SK-N-SH (cell line): ENCODE results near the gene MEX3A. TPM values are rescaled to one million over a fixed set of nuclear protein-coding genes. Genes with fewer than 3 reads are reported as not detected.
A peak's percentile ranks its signal among the peaks of the same experiment; 100 is the strongest.

Source experiments
- CTCF ChIA-PET: fragments of 300-600, 350-600 bp; formaldehyde crosslinking; extraction: SDS; loops from one replicate; lab custom pipeline; 2021; lab: Yijun Ruan, JAX
- POLR2A ChIA-PET: fragments of 350-600 bp; sonication (Branson Sonifier 250); formaldehyde crosslinking; extraction: SDS; loops from one replicate; lab custom pipeline; 2020; ENCODE audit warnings: antibody characterized with exemption, inconsistent platforms; lab: Yijun Ruan, JAX
- DNase-seq: peaks from one replicate; pipeline ENCODE4 v3.0.0; 2012
- H2AFZ ChIP-seq: fragments of 200-600 bp; sonication (generic); 2 replicates; pipeline ENCODE4 v1.8.1; 2016; ENCODE audit warnings: antibody characterized with exemption, mild to moderate bottlenecking, low read depth
- H3F3A ChIP-seq: fragments of 200-600 bp; sonication (generic); replicated peaks from 2 replicates; pipeline ENCODE3; 2016; ENCODE audit warnings: antibody characterized with exemption, mild to moderate bottlenecking; ENCODE audit not compliant: insufficient read depth
- H3K27ac ChIP-seq, 2 experiments: fragments of 200-500 bp in 1 of 2; fragments of 200-600 bp in 1 of 2; sonication (Bioruptor generic) in 1 of 2; sonication (generic), shearing (Covaris generic) in 1 of 2; 2 replicates each; pipeline versions ENCODE4 v1.5.1 to v1.6.1; 2014 to 2016; ENCODE audit warnings: low read depth in 2 of 2, inconsistent platforms in 1 of 2, low read length in 1 of 2, mild to moderate bottlenecking in 1 of 2, mixed read lengths in 1 of 2
- H3K27me3 ChIP-seq: fragments of 200-600 bp; sonication (generic), shearing (Covaris generic); 2 replicates; pipeline ENCODE4 v1.6.1; 2016; ENCODE audit warnings: mixed run types; ENCODE audit not compliant: insufficient read depth
- H3K36me3 ChIP-seq, 2 experiments: fragments of 200-500 bp in 1 of 2; fragments of 200-600 bp in 1 of 2; sonication (Bioruptor generic) in 1 of 2; sonication (generic) in 1 of 2; replicated peaks in 1 of 2; 2 replicates each; pipeline versions ENCODE3 to v1.5.1; 2014 to 2016; ENCODE audit warnings: low read length in 1 of 2, mild to moderate bottlenecking in 1 of 2; ENCODE audit not compliant: insufficient read depth in 2 of 2, control insufficient read depth in 1 of 2
- H3K4me1 ChIP-seq, 2 experiments: fragments of 200-500 bp in 1 of 2; fragments of 200-600 bp in 1 of 2; sonication (Bioruptor generic) in 1 of 2; sonication (generic), shearing (Covaris generic) in 1 of 2; 2 replicates each; pipeline versions ENCODE4 v1.5.1 to v1.6.1; 2014 to 2016; ENCODE audit warnings: low read depth in 1 of 2, low read length in 1 of 2, mixed run types in 1 of 2; ENCODE audit not compliant: insufficient read depth in 2 of 2, control insufficient read depth in 1 of 2
- H3K4me2 ChIP-seq: fragments of 200-600 bp; sonication (generic), shearing (Covaris generic); 2 replicates; pipeline ENCODE4 v1.6.1; 2017; ENCODE audit warnings: mixed run types
- H3K4me3 ChIP-seq, 2 experiments: fragments of 200-500 bp in 1 of 2; fragments of 200-600 bp in 1 of 2; sonication (Bioruptor generic) in 1 of 2; sonication (generic), shearing (Covaris generic) in 1 of 2; 2 replicates each; pipeline versions ENCODE4 v1.5.1 to v1.8.1; 2014 to 2016; ENCODE audit warnings: low read depth in 2 of 2, inconsistent platforms in 1 of 2, low read length in 1 of 2, mild to moderate bottlenecking in 1 of 2, mixed read lengths in 1 of 2, moderate library complexity in 1 of 2
- H3K79me2 ChIP-seq: fragments of 200-600 bp; sonication (generic); 2 replicates; pipeline ENCODE4 v1.8.1; 2017; ENCODE audit warnings: mild to moderate bottlenecking; ENCODE audit not compliant: insufficient read depth
- H3K9ac ChIP-seq: fragments of 200-600 bp; sonication (generic); 2 replicates; pipeline ENCODE4 v1.6.1; 2017; ENCODE audit warnings: mixed run types
- H3K9me2 ChIP-seq: fragments of 200-600 bp; sonication (generic); 2 replicates; pipeline ENCODE4 v1.6.1; 2017; ENCODE audit warnings: mixed run types
- H3K9me3 ChIP-seq: fragments of 200-600 bp; sonication (generic); 2 replicates; pipeline ENCODE4 v1.6.1; 2017; ENCODE audit warnings: mixed run types, mild to moderate bottlenecking, moderate library complexity
- H4K20me1 ChIP-seq: fragments of 200-600 bp; sonication (generic); 2 replicates; pipeline ENCODE4 v1.6.1; 2017; ENCODE audit warnings: mild to moderate bottlenecking, mixed run types; ENCODE audit not compliant: insufficient read depth
- CHD2 ChIP-seq: fragments of 150-350 bp; IDR thresholded peaks from 2 replicates; pipeline ENCODE4 v1.6.1; 2018; ENCODE audit warnings: low read length; ENCODE audit not compliant: partially characterized antibody
- FOSL2 ChIP-seq: IDR thresholded peaks from 2 replicates; pipeline ENCODE4 v1.4.0; 2012; ENCODE audit warnings: low read depth, mild to moderate bottlenecking, moderate library complexity, borderline replicate concordance
- GATA2 ChIP-seq: sonication (generic); formaldehyde crosslinking; IDR thresholded peaks from 2 replicates; pipeline ENCODE4 v1.5.0; 2020; ENCODE audit warnings: mild to moderate bottlenecking, missing genetic modification reagents
- MXI1 ChIP-seq: IDR thresholded peaks from 2 replicates; pipeline ENCODE4 v1.6.1; 2012; ENCODE audit warnings: mild to moderate bottlenecking, low read depth, low read length, improper control_type of control experiment
- NFIC ChIP-seq: IDR thresholded peaks from 2 replicates; pipeline ENCODE4 v1.4.0; 2012; ENCODE audit warnings: borderline replicate concordance
- POLR2AphosphoS5 ChIP-seq: IDR thresholded peaks from 2 replicates; pipeline ENCODE4 v1.6.1; 2012; ENCODE audit warnings: low read depth, low read length
- RAD21 ChIP-seq: IDR thresholded peaks from 2 replicates; pipeline ENCODE4 v1.6.1; 2012; ENCODE audit warnings: mild to moderate bottlenecking, low read length
- REST ChIP-seq: IDR thresholded peaks from 2 replicates; pipeline ENCODE4 v1.6.1; 2012; ENCODE audit warnings: mild to moderate bottlenecking, low read depth, low read length, moderate library complexity
- RFX5 ChIP-seq: IDR thresholded peaks from 2 replicates; pipeline ENCODE4 v1.6.1; 2012; ENCODE audit warnings: mild to moderate bottlenecking, improper control_type of control experiment, low read length
- RXRA ChIP-seq: IDR thresholded peaks from 2 replicates; pipeline ENCODE4 v1.4.0; 2012; ENCODE audit warnings: low read depth, mild to moderate bottlenecking, borderline replicate concordance
- SIN3A ChIP-seq: IDR thresholded peaks from 2 replicates; pipeline ENCODE4 v1.6.1; 2012; ENCODE audit warnings: low read depth, mild to moderate bottlenecking, low read length, moderate library complexity, borderline replicate concordance
- USF2 ChIP-seq: fragments of 150-350 bp; IDR thresholded peaks from 2 replicates; pipeline ENCODE4 v1.6.1; 2017; ENCODE audit warnings: antibody characterized with exemption, low read length, low read depth, borderline replicate concordance
- WGBS: methylation state at CpG from one replicate; pipeline ENCODE4 v1.1.6; 2017; ENCODE audit warnings: low lambda C conversion rate; 5-methylcytosine and 5-hydroxymethylcytosine counted together
- polyA plus RNA-seq, 3 experiments: library from polyadenylated mRNA; depleted of rRNA; stranded (reverse); fragments of >200 nt; gene quantifications; 2 replicates each; pipeline ENCODE4 v1.2.3, GENCODE V29; 2012
- TF ChIP-seq, protein P1 (sequence below): fragments of 150-350 bp; IDR thresholded peaks from 2 replicates; pipeline ENCODE4 v1.6.1; 2016; ENCODE audit warnings: mild to moderate bottlenecking, low read depth, low read length
- TF ChIP-seq, protein P2 (sequence below): fragments of 200-600 bp; sonication (generic); IDR thresholded peaks from 2 replicates; pipeline ENCODE4 v1.6.1; 2017; ENCODE audit warnings: antibody characterized with exemption, mild to moderate bottlenecking, moderate library complexity
- TF ChIP-seq, protein P3 (sequence below): IDR thresholded peaks from 2 replicates; pipeline ENCODE4 v1.4.0; 2012; ENCODE audit warnings: low read depth
- TF ChIP-seq, protein P4 (sequence below): IDR thresholded peaks from 2 replicates; pipeline ENCODE4 v1.4.0; 2012; ENCODE audit warnings: low read depth, borderline replicate concordance

Gene MEX3A, protein sequence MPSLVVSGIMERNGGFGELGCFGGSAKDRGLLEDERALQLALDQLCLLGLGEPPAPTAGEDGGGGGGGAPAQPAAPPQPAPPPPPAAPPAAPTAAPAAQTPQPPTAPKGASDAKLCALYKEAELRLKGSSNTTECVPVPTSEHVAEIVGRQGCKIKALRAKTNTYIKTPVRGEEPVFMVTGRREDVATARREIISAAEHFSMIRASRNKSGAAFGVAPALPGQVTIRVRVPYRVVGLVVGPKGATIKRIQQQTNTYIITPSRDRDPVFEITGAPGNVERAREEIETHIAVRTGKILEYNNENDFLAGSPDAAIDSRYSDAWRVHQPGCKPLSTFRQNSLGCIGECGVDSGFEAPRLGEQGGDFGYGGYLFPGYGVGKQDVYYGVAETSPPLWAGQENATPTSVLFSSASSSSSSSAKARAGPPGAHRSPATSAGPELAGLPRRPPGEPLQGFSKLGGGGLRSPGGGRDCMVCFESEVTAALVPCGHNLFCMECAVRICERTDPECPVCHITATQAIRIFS
- 15.1 and 16.2 TPM in 2 replicates for polyA plus RNA-seq (2012; rRNA removed)
- 8.7 and 14.2 TPM in 2 replicates for polyA plus RNA-seq (2012; cell fraction: cytosol; rRNA removed)
- polyA plus RNA-seq (2012; cell fraction: nucleus; rRNA removed): 23.2 and 26.8 TPM in 2 replicates

DNA sequence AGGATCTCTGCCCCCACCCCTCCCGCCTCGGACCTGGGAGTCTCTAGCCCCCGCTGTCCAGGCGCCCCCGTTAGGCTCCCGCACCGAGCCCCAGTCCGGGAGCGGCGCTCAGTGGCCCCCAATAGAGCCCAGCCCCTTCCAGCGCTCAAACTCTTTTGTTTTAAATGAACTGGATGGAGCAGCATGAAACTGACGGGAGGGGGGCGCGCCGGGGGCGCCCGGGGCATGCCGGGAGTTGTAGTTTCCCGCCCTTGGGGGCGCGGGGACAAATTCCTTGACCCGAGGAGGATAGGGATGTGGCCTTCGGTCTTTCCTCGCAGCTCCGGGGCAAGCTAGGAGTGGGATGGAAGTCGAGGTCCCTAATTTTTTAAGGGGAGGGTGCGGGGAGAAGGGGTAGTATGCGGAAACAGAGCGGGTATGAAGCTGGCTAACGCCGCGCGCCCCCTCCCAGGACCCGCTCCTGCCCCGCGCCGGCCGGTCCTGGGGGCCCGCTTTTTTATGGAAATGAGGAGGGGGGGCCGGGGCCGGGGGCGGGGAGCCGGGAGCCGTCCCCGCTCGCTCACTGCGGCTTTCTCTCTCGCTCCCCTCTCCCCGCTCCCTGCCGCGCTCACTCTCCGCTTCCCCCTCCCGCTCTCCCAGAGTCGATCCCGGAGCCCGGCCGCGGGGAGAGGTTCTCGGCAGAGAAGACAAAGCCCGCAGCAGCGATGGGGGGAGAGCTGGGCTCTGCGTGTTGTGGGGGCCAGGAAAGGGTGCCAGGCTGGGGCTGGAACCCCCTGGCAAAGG lies at the start of gene MEX3A:
Gene MEX3A, minus strand, starts transcription at position 157 of the 783 bp plus-strand sequence. CDS start 467 bp downstream, outside the sequence.
- peak; percentile 94 for DNase-seq
- CTCF ChIA-PET: interaction anchor here (0.5 to 29.6 kb wide), 9 partner anchors 10 to 252 kb away, joined by 3 to 1559 read pairs (median 4); partner anchors contain the start of gene LMNA
- peaks cover 82% of the 10 kb centered on the region for H3K79me2 ChIP-seq
- H3K27ac ChIP-seq: peak within 1 kb of the TSS; percentile 83 to 87
- peaks cover 3% of the 10 kb centered on the region for H3F3A ChIP-seq
- H3K4me3 ChIP-seq: peak within 1 kb of the TSS; percentile 79 to 88
- peak within 1 kb of the TSS; percentile 93 for H2AFZ ChIP-seq
- H3K4me2 ChIP-seq: peak within 1 kb of the TSS; percentile 86
- POLR2A ChIA-PET: interaction anchor here (0.6 to 2.0 kb wide), 9 partner anchors 9 to 776 kb away, joined by 3 to 7 read pairs (median 4); partner anchors contain the start of gene LAMTOR2
- H3K4me1 ChIP-seq: peaks cover 14 to 35% of the 10 kb centered on the region in 2 experiments; a peak in 3 of 4 replicates
- H3K36me3 ChIP-seq: peaks cover 0 to 8% of the 10 kb centered on the region in 2 experiments
- no peaks in the 10 kb centered on the region for H3K9me3 ChIP-seq
- 3% methylated on average over 27 of the region's 62 CpGs for WGBS
- no peaks in the 10 kb centered on the region for H3K9me2 ChIP-seq
- H4K20me1 ChIP-seq: peaks cover 26% of the 10 kb centered on the region
- H3K27me3 ChIP-seq: no peaks in the 10 kb centered on the region
- H3K9ac ChIP-seq: peak within 1 kb of the TSS; percentile 90
- TF ChIP-seq, protein P1, sequence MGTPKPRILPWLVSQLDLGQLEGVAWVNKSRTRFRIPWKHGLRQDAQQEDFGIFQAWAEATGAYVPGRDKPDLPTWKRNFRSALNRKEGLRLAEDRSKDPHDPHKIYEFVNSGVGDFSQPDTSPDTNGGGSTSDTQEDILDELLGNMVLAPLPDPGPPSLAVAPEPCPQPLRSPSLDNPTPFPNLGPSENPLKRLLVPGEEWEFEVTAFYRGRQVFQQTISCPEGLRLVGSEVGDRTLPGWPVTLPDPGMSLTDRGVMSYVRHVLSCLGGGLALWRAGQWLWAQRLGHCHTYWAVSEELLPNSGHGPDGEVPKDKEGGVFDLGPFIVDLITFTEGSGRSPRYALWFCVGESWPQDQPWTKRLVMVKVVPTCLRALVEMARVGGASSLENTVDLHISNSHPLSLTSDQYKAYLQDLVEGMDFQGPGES: no peak
- TF ChIP-seq RFX5 (no peak), USF2 (no peak), POLR2AphosphoS5 (peak; percentile 74; the same call in 1 of the 2 replicates), CHD2 (peak; percentile 79), NFIC (no peak), SIN3A (peak; percentile 97), RXRA (no peak), MXI1 (peak; percentile 92; the same call in 1 of the 2 replicates), REST (0 out of 2 replicates have a peak, but pooled peaks have one; percentile 22), GATA2 (CRISPR knock-in tag) (no peak), FOSL2 (no peak), RAD21 (no peak)
- TF ChIP-seq, protein P2, sequence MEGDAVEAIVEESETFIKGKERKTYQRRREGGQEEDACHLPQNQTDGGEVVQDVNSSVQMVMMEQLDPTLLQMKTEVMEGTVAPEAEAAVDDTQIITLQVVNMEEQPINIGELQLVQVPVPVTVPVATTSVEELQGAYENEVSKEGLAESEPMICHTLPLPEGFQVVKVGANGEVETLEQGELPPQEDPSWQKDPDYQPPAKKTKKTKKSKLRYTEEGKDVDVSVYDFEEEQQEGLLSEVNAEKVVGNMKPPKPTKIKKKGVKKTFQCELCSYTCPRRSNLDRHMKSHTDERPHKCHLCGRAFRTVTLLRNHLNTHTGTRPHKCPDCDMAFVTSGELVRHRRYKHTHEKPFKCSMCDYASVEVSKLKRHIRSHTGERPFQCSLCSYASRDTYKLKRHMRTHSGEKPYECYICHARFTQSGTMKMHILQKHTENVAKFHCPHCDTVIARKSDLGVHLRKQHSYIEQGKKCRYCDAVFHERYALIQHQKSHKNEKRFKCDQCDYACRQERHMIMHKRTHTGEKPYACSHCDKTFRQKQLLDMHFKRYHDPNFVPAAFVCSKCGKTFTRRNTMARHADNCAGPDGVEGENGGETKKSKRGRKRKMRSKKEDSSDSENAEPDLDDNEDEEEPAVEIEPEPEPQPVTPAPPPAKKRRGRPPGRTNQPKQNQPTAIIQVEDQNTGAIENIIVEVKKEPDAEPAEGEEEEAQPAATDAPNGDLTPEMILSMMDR: no peak
- TF ChIP-seq, protein P3, sequence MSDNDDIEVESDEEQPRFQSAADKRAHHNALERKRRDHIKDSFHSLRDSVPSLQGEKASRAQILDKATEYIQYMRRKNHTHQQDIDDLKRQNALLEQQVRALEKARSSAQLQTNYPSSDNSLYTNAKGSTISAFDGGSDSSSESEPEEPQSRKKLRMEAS: peak; percentile 90
- TF ChIP-seq, protein P4, sequence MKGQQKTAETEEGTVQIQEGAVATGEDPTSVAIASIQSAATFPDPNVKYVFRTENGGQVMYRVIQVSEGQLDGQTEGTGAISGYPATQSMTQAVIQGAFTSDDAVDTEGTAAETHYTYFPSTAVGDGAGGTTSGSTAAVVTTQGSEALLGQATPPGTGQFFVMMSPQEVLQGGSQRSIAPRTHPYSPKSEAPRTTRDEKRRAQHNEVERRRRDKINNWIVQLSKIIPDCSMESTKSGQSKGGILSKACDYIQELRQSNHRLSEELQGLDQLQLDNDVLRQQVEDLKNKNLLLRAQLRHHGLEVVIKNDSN: no peak
